SK-N-SH (cell line): ENCODE measurements around the gene UNC50. TPM values are rescaled to one million over a fixed set of nuclear protein-coding genes. Genes with fewer than 3 reads are reported as not detected.
A peak's percentile ranks its signal among the peaks of the same experiment; 100 is the strongest.

Source experiments
- CTCF ChIA-PET: fragments of 300-600, 350-600 bp; formaldehyde crosslinking; extraction: SDS; loops from one replicate; lab custom pipeline; 2021; lab: Yijun Ruan, JAX
- POLR2A ChIA-PET: fragments of 350-600 bp; sonication (Branson Sonifier 250); formaldehyde crosslinking; extraction: SDS; loops from one replicate; lab custom pipeline; 2020; ENCODE audit warnings: antibody characterized with exemption, inconsistent platforms; lab: Yijun Ruan, JAX
- DNase-seq: peaks from one replicate; pipeline ENCODE4 v3.0.0; 2012
- H2AFZ ChIP-seq: fragments of 200-600 bp; sonication (generic); 2 replicates; pipeline ENCODE4 v1.8.1; 2016; ENCODE audit warnings: antibody characterized with exemption, mild to moderate bottlenecking, low read depth
- H3F3A ChIP-seq: fragments of 200-600 bp; sonication (generic); replicated peaks from 2 replicates; pipeline ENCODE3; 2016; ENCODE audit warnings: antibody characterized with exemption, mild to moderate bottlenecking; ENCODE audit not compliant: insufficient read depth
- H3K27ac ChIP-seq, 2 experiments: fragments of 200-500 bp in 1 of 2; fragments of 200-600 bp in 1 of 2; sonication (Bioruptor generic) in 1 of 2; sonication (generic), shearing (Covaris generic) in 1 of 2; 2 replicates each; pipeline versions ENCODE4 v1.5.1 to v1.6.1; 2014 to 2016; ENCODE audit warnings: low read depth in 2 of 2, inconsistent platforms in 1 of 2, low read length in 1 of 2, mild to moderate bottlenecking in 1 of 2, mixed read lengths in 1 of 2
- H3K27me3 ChIP-seq: fragments of 200-600 bp; sonication (generic), shearing (Covaris generic); 2 replicates; pipeline ENCODE4 v1.6.1; 2016; ENCODE audit warnings: mixed run types; ENCODE audit not compliant: insufficient read depth
- H3K36me3 ChIP-seq, 2 experiments: fragments of 200-500 bp in 1 of 2; fragments of 200-600 bp in 1 of 2; sonication (Bioruptor generic) in 1 of 2; sonication (generic) in 1 of 2; replicated peaks in 1 of 2; 2 replicates each; pipeline versions ENCODE3 to v1.5.1; 2014 to 2016; ENCODE audit warnings: low read length in 1 of 2, mild to moderate bottlenecking in 1 of 2; ENCODE audit not compliant: insufficient read depth in 2 of 2, control insufficient read depth in 1 of 2
- H3K4me1 ChIP-seq, 2 experiments: fragments of 200-500 bp in 1 of 2; fragments of 200-600 bp in 1 of 2; sonication (Bioruptor generic) in 1 of 2; sonication (generic), shearing (Covaris generic) in 1 of 2; 2 replicates each; pipeline versions ENCODE4 v1.5.1 to v1.6.1; 2014 to 2016; ENCODE audit warnings: low read depth in 1 of 2, low read length in 1 of 2, mixed run types in 1 of 2; ENCODE audit not compliant: insufficient read depth in 2 of 2, control insufficient read depth in 1 of 2
- H3K4me2 ChIP-seq: fragments of 200-600 bp; sonication (generic), shearing (Covaris generic); 2 replicates; pipeline ENCODE4 v1.6.1; 2017; ENCODE audit warnings: mixed run types
- H3K4me3 ChIP-seq, 2 experiments: fragments of 200-500 bp in 1 of 2; fragments of 200-600 bp in 1 of 2; sonication (Bioruptor generic) in 1 of 2; sonication (generic), shearing (Covaris generic) in 1 of 2; 2 replicates each; pipeline versions ENCODE4 v1.5.1 to v1.8.1; 2014 to 2016; ENCODE audit warnings: low read depth in 2 of 2, inconsistent platforms in 1 of 2, low read length in 1 of 2, mild to moderate bottlenecking in 1 of 2, mixed read lengths in 1 of 2, moderate library complexity in 1 of 2
- H3K79me2 ChIP-seq: fragments of 200-600 bp; sonication (generic); 2 replicates; pipeline ENCODE4 v1.8.1; 2017; ENCODE audit warnings: mild to moderate bottlenecking; ENCODE audit not compliant: insufficient read depth
- H3K9ac ChIP-seq: fragments of 200-600 bp; sonication (generic); 2 replicates; pipeline ENCODE4 v1.6.1; 2017; ENCODE audit warnings: mixed run types
- H3K9me2 ChIP-seq: fragments of 200-600 bp; sonication (generic); 2 replicates; pipeline ENCODE4 v1.6.1; 2017; ENCODE audit warnings: mixed run types
- H3K9me3 ChIP-seq: fragments of 200-600 bp; sonication (generic); 2 replicates; pipeline ENCODE4 v1.6.1; 2017; ENCODE audit warnings: mixed run types, mild to moderate bottlenecking, moderate library complexity
- H4K20me1 ChIP-seq: fragments of 200-600 bp; sonication (generic); 2 replicates; pipeline ENCODE4 v1.6.1; 2017; ENCODE audit warnings: mild to moderate bottlenecking, mixed run types; ENCODE audit not compliant: insufficient read depth
- CHD2 ChIP-seq: fragments of 150-350 bp; IDR thresholded peaks from 2 replicates; pipeline ENCODE4 v1.6.1; 2018; ENCODE audit warnings: low read length; ENCODE audit not compliant: partially characterized antibody
- ELF1 ChIP-seq: IDR thresholded peaks from 2 replicates; pipeline ENCODE4 v1.4.0; 2012
- EP300 ChIP-seq, 2 experiments: IDR thresholded peaks; 2 replicates each; pipeline versions ENCODE4 v1.4.0 to v1.6.1; 2012; ENCODE audit warnings: borderline replicate concordance in 1 of 2, low read depth in 1 of 2, low read length in 1 of 2
- FOSL2 ChIP-seq: IDR thresholded peaks from 2 replicates; pipeline ENCODE4 v1.4.0; 2012; ENCODE audit warnings: low read depth, mild to moderate bottlenecking, moderate library complexity, borderline replicate concordance
- FOXJ3 ChIP-seq: sonication (generic); formaldehyde crosslinking; IDR thresholded peaks from 2 replicates; pipeline ENCODE4 v1.5.1; 2020; ENCODE audit warnings: mild to moderate bottlenecking, missing genetic modification reagents
- GABPA ChIP-seq: IDR thresholded peaks from 2 replicates; pipeline ENCODE4 v1.4.0; 2012; ENCODE audit warnings: low read depth, mild to moderate bottlenecking
- GATA2 ChIP-seq: sonication (generic); formaldehyde crosslinking; IDR thresholded peaks from 2 replicates; pipeline ENCODE4 v1.5.0; 2020; ENCODE audit warnings: mild to moderate bottlenecking, missing genetic modification reagents
- JUND ChIP-seq: IDR thresholded peaks from 2 replicates; pipeline ENCODE4 v1.4.0; 2012
- SIN3A ChIP-seq: IDR thresholded peaks from 2 replicates; pipeline ENCODE4 v1.6.1; 2012; ENCODE audit warnings: low read depth, mild to moderate bottlenecking, low read length, moderate library complexity, borderline replicate concordance
- TCF12 ChIP-seq: IDR thresholded peaks from 2 replicates; pipeline ENCODE4 v1.4.0; 2012
- USF1 ChIP-seq: IDR thresholded peaks from 2 replicates; pipeline ENCODE4 v1.4.0; 2012; ENCODE audit warnings: low read depth, borderline replicate concordance
- USF2 ChIP-seq: fragments of 150-350 bp; IDR thresholded peaks from 2 replicates; pipeline ENCODE4 v1.6.1; 2017; ENCODE audit warnings: antibody characterized with exemption, low read length, low read depth, borderline replicate concordance
- YY1 ChIP-seq: IDR thresholded peaks from 2 replicates; pipeline ENCODE4 v1.4.0; 2012; ENCODE audit warnings: low read depth, mild to moderate bottlenecking
- WGBS: methylation state at CpG from one replicate; pipeline ENCODE4 v1.1.6; 2017; ENCODE audit warnings: low lambda C conversion rate; 5-methylcytosine and 5-hydroxymethylcytosine counted together
- polyA plus RNA-seq, 3 experiments: library from polyadenylated mRNA; depleted of rRNA; stranded (reverse); fragments of >200 nt; gene quantifications; 2 replicates each; pipeline ENCODE4 v1.2.3, GENCODE V29; 2012
- TF ChIP-seq, protein P1 (sequence below): IDR thresholded peaks from 2 replicates; pipeline ENCODE4 v1.4.0; 2012; ENCODE audit warnings: low read depth

UNC50 gene
- polyA plus RNA-seq, 1 of the 3 experiments (the other 2 are of a cell fraction): 46.9 TPM

DNA sequence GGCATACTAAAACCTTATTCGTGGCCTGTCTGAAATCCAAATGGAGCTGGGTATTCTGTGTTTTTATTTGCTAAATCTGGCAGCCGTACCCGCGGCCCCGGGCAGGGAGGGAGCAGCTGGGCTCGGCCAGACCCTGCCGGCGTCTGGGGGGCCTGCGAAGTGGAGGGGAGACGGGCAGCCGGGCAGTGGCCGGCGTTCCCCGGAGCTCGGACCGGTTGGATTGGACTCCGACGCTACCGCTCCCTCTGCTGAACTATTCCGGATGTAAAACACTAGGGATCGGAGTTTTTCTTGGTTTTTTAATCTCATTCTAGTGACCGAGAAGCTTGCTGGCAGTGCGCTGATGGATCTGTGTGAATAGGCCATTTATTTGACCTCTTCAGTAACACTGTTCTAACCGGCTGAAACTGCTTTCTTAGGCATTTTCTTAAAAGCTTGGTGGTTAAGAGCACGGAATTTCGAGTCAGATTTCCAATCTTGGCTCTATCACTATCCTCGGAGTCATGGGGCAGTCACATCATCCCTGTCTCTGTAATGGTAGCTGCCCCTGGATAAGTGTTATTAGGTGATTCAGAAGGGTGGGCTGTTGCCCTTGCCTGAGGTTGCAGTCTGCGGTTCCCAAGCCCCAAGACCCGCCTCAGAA lies 694 bp downstream of the UNC50 start:
- POLR2A ChIA-PET: interaction anchor here (0.6 to 0.9 kb wide), 2 partner anchors 13 to 24 kb away, joined by 3 to 4 read pairs; no protein-coding TSS in a partner anchor
- H3K9me2 ChIP-seq: no peaks in the 10 kb centered on the region
- peak overlapping the region; percentile 79 to 98 for H3K4me3 ChIP-seq
- H3K79me2 ChIP-seq: peaks cover 69% of the 10 kb centered on the region
- H3K27me3 ChIP-seq: no peaks in the 10 kb centered on the region
- TF ChIP-seq SIN3A: no peak
- no peak for TF ChIP-seq GATA2 (CRISPR knock-in tag)
- no peak for TF ChIP-seq USF2
- no peak for TF ChIP-seq YY1
- TF ChIP-seq FOSL2: no peak
- TF ChIP-seq, protein P1, sequence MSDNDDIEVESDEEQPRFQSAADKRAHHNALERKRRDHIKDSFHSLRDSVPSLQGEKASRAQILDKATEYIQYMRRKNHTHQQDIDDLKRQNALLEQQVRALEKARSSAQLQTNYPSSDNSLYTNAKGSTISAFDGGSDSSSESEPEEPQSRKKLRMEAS: no peak
- no peak for TF ChIP-seq FOXJ3 (CRISPR knock-in tag)
- TF ChIP-seq JUND: no peak
- TF ChIP-seq CHD2: no peak
- no peak for TF ChIP-seq ELF1
- no peak for TF ChIP-seq GABPA
- TF ChIP-seq USF1: no peak
- peak; percentile 71 for DNase-seq
- H3K9me3 ChIP-seq: no peaks in the 10 kb centered on the region
- peak overlapping the region; percentile 82 to 93 for H3K27ac ChIP-seq
- 9% methylated on average over 15 of the region's 29 CpGs for WGBS
- CTCF ChIA-PET: interaction anchor here (0.8 to 1.6 kb wide), 4 partner anchors 32 to 228 kb away, joined by 3 to 5 read pairs (median 3); no protein-coding TSS in a partner anchor
- H3K36me3 ChIP-seq: peaks cover 34 to 39% of the 10 kb centered on the region in 2 experiments
- H4K20me1 ChIP-seq: no peaks in the 10 kb centered on the region; the same call in 1 of the 2 replicates
- peak overlapping the region; percentile 71 for H3K4me2 ChIP-seq
- H3F3A ChIP-seq: no peaks in the 10 kb centered on the region
- peaks cover 5 to 53% of the 10 kb centered on the region in 2 experiments; a peak in 3 of 4 replicates for H3K4me1 ChIP-seq
- peak overlapping the region; percentile 93 for H3K9ac ChIP-seq
- H2AFZ ChIP-seq: peak overlapping the region; percentile 82

DNA sequence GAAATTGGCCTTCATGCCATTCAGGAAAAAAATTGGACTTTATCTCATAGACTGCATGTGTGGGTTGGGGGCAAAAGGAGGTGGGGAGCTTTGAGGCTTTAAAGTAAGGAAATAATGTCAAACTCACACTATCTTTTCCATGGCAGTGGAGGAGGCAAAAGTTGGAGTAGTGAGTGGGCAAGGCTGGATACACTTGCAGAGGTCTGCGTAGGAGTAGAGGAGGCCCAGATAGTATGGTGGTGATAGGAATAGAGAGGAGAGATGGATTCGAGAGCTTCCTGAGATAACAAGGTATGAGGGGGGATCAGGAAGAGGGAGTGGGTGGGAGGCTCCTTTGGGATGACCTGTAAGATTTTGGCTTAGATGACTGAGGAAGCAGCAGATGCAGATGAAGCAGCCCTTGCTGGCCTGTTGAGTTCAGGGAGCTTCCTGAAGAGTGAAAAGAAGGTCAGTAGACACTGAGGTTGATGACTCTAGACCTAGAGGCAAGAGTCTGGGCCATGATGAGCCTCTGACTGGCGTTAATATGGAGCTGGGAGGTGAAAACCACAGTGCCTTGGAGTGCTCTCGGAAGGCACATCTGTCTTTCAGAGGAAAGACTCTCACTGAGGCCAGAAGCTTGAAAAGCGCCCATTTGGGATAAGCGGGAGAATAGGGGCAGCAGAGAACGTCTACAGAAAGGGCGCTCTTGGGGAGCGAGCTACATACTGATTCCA lies 5.8 kb downstream of the UNC50 start:
- peaks cover 69 to 85% of the 10 kb centered on the region in 2 experiments for H3K36me3 ChIP-seq
- H2AFZ ChIP-seq: no peak overlapping the region
- no peak overlapping the region for H3K4me2 ChIP-seq
- no peak overlapping the region for H3K9ac ChIP-seq
- ChIA-PET CTCF (interaction anchor here (0.9 kb wide), 1 partner anchor 12 kb away, joined by 3 read pairs; no protein-coding TSS in a partner anchor), POLR2A (no interaction called here)
- no peaks in the 10 kb centered on the region for H3K27me3 ChIP-seq
- no peaks in the 10 kb centered on the region for H3F3A ChIP-seq
- H3K9me2 ChIP-seq: no peaks in the 10 kb centered on the region
- H3K4me3 ChIP-seq: no peak overlapping the region
- WGBS: 98% methylated on average over 9 of the region's 9 CpGs
- no peak overlapping the region for H3K27ac ChIP-seq
- DNase-seq: no peak
- H3K9me3 ChIP-seq: no peaks in the 10 kb centered on the region
- peaks cover 25% of the 10 kb centered on the region for H3K79me2 ChIP-seq
- no peak for TF ChIP-seq ELF1
- TF ChIP-seq TCF12: no peak
- TF ChIP-seq FOXJ3 (CRISPR knock-in tag): no peak
- TF ChIP-seq EP300 (IDR thresholded peaks at IDR 0.05; ENCODE audit: borderline replicate concordance in 1 of 2, low read depth in 1 of 2, low read length in 1 of 2): no peak
- TF ChIP-seq GABPA: no peak
- peaks cover 0 to 18% of the 10 kb centered on the region in 2 experiments; a peak in 3 of 4 replicates for H3K4me1 ChIP-seq
- H4K20me1 ChIP-seq: no peaks in the 10 kb centered on the region
